C4-2B (cell line): Measurements from ENCODE around the gene ERFE.

Source experiments
- H3K27ac ChIP-seq: fragments of 450-650 bp; 2 replicates; pipeline ENCODE4 v1.5.1; 2017
- CTCF ChIP-seq: fragments of 450-650 bp; conservative IDR thresholded peaks from 2 replicates; pipeline ENCODE4 v1.5.1; 2017; ENCODE audit warnings: mild to moderate bottlenecking
- ZFX ChIP-seq: fragments of 450-650 bp; IDR thresholded peaks from 2 replicates; pipeline ENCODE4 v1.6.1; 2017

The ERFE gene

GRCh38 chr2:238162846-238163441, 4.2 kb downstream of the ERFE start:
- no peak overlapping the region for H3K27ac ChIP-seq
- no peak for TF ChIP-seq ZFX
- no peak for TF ChIP-seq CTCF

GRCh38 chr2:238163481-238164198, 4.9 kb downstream of the ERFE start:
- no peak for TF ChIP-seq CTCF
- TF ChIP-seq ZFX = no peak
- H3K27ac ChIP-seq = no peak overlapping the region

GRCh38 chr2:238164906-238165287, 6.1 kb downstream of the ERFE start:
- TF ChIP-seq ZFX (no peak), CTCF (no peak)
- H3K27ac ChIP-seq = no peak overlapping the region

- no peak overlapping the region for H3K27ac ChIP-seq
- TF ChIP-seq CTCF = no peak
- TF ChIP-seq ZFX = no peak
Observed at GRCh38 chr2:238165288-238165921, 6.6 kb downstream of the ERFE start.

- no peak for TF ChIP-seq ZFX
- no peak overlapping the region for H3K27ac ChIP-seq
Observed at GRCh38 chr2:238166391-238167343, 7.9 kb downstream of the ERFE start.

- no peak overlapping the region for H3K27ac ChIP-seq
- no peak for TF ChIP-seq CTCF
- TF ChIP-seq ZFX = no peak
Observed at GRCh38 chr2:238167344-238167715, 8.6 kb downstream of the ERFE start.

GRCh38 chr2:238167761-238168160, 9.0 kb downstream of the ERFE start:
- TF ChIP-seq ZFX = no peak
- no peak for TF ChIP-seq CTCF
- H3K27ac ChIP-seq = no peak overlapping the region
